ENCODE results near the gene CCL22. TPM values are rescaled to one million over a fixed set of nuclear protein-coding genes. Genes with fewer than 3 reads are reported as not detected.
"Not testable (repeated sequence)": the region's sequence is repeated elsewhere in the genome, so short reads cannot be mapped to it uniquely, and the experiment has no call there.

Gene CCL22
- polyA plus RNA-seq, 1 donor from 2014 or later, result not detected

GRCh38 chr16:57343221-57343620 lies 15.4 kb upstream of the CCL22 start:
- Histone ChIP-seq H3K27ac (ENCODE audit: low read length) (no peak overlapping the region), H3K9me3 (ENCODE audit: low read length) (no peaks in the 10 kb centered on the region), H3K4me3 (ENCODE audit: low read length) (no peak overlapping the region), H3K79me2 (replicated peaks; ENCODE audit: insufficient read depth, low read length) (no peaks in the 10 kb centered on the region), H4K20me1 (ENCODE audit: insufficient read depth) (no peaks in the 10 kb centered on the region), H3K4me2 (ENCODE audit: low read length) (no peak overlapping the region), H3K27me3 (ENCODE audit: insufficient read depth, low read depth, low read length) (no peaks in the 10 kb centered on the region), H3K36me3 (ENCODE audit: insufficient read depth, low read length) (no peaks in the 10 kb centered on the region), H3K9ac (ENCODE audit: low read length) (no peak overlapping the region), H2AFZ (ENCODE audit: low read depth, low read length) (no peak overlapping the region), H3F3A (ENCODE audit: insufficient read depth, low read length, poor library complexity, severe bottlenecking) (no peaks in the 10 kb centered on the region), H3K9me2 (ENCODE audit: insufficient read depth, low read length) (no peaks in the 10 kb centered on the region)
- TF ChIP-seq TAF1 (IDR thresholded peaks at IDR 0.05; ENCODE audit: low read depth), result no peak

- H3K9me3 ChIP-seq (ENCODE audit: low read length); H3K4me2 ChIP-seq (ENCODE audit: low read length); H3K79me2 ChIP-seq (replicated peaks; ENCODE audit: insufficient read depth, low read length); H3K27ac ChIP-seq (ENCODE audit: low read length); H3K27me3 ChIP-seq (ENCODE audit: insufficient read depth, low read depth, low read length); H3K4me3 ChIP-seq (ENCODE audit: low read length); H3K36me3 ChIP-seq (ENCODE audit: insufficient read depth, low read length); H4K20me1 ChIP-seq (ENCODE audit: insufficient read depth); H3K9me2 ChIP-seq (ENCODE audit: insufficient read depth, low read length); H3F3A ChIP-seq (ENCODE audit: insufficient read depth, low read length, poor library complexity, severe bottlenecking); H2AFZ ChIP-seq (ENCODE audit: low read depth, low read length); H3K9ac ChIP-seq (ENCODE audit: low read length): not testable (repeated sequence)
Measured at GRCh38 chr16:57344094-57344493, 14.5 kb upstream of the CCL22 start.

- Histone ChIP-seq H2AFZ (ENCODE audit: low read depth, low read length) (no peak overlapping the region), H3K9me3 (ENCODE audit: low read length) (no peaks in the 10 kb centered on the region), H3K9me2 (ENCODE audit: insufficient read depth, low read length) (no peaks in the 10 kb centered on the region), H3K27me3 (ENCODE audit: insufficient read depth, low read depth, low read length) (no peaks in the 10 kb centered on the region), H3K9ac (ENCODE audit: low read length) (no peak overlapping the region), H3K27ac (ENCODE audit: low read length) (no peak overlapping the region), H3K36me3 (ENCODE audit: insufficient read depth, low read length) (no peaks in the 10 kb centered on the region), H3K4me2 (ENCODE audit: low read length) (no peak overlapping the region), H3K4me3 (ENCODE audit: low read length) (no peak overlapping the region), H3F3A (ENCODE audit: insufficient read depth, low read length, poor library complexity, severe bottlenecking) (no peaks in the 10 kb centered on the region), H4K20me1 (ENCODE audit: insufficient read depth) (no peaks in the 10 kb centered on the region), H3K79me2 (replicated peaks; ENCODE audit: insufficient read depth, low read length) (no peaks in the 10 kb centered on the region)
- no peak for TF ChIP-seq TAF1 (IDR thresholded peaks at IDR 0.05; ENCODE audit: low read depth)
- TF ChIP-seq EP300 (conservative IDR thresholded peaks at IDR 0.05; ENCODE audit: poor library complexity, severe bottlenecking), result no peak
- TF ChIP-seq RAD21 (conservative IDR thresholded peaks at IDR 0.05), result no peak
- TF ChIP-seq POLR2AphosphoS5 (IDR thresholded peaks at IDR 0.05), result no peak
- no peak for TF ChIP-seq EZH2 (IDR thresholded peaks at IDR 0.05; ENCODE audit: borderline replicate concordance, insufficient read depth, low read length, poor library complexity, severe bottlenecking)
- no peak for TF ChIP-seq CTCF (IDR thresholded peaks at IDR 0.05; ENCODE audit: poor library complexity, severe bottlenecking)
- no peak for TF ChIP-seq REST (IDR thresholded peaks at IDR 0.05; ENCODE audit: borderline replicate concordance)
- TF ChIP-seq MXI1 (conservative IDR thresholded peaks at IDR 0.05; ENCODE audit: poor library complexity, severe bottlenecking), result no peak
- TF ChIP-seq SMC3 (conservative IDR thresholded peaks at IDR 0.05; ENCODE audit: poor library complexity), result no peak
Measured at GRCh38 chr16:57345021-57345420, 13.6 kb upstream of the CCL22 start.
